Mesothelial cell of epicardium (in vitro differentiated cells): ENCODE data around the gene LRRC3B. TPM values are rescaled to one million over a fixed set of nuclear protein-coding genes. Genes with fewer than 3 reads are reported as not detected.

Experiments
- DNase-seq, 2 experiments: peaks; one replicate each; pipeline ENCODE4 v3.0.0; 2021; ENCODE audit warnings: low spot score in 2 of 2; ENCODE audit not compliant: unreplicated experiment in 2 of 2
- H3K27ac Mint-ChIP-seq: 2 replicates; pipeline ENCODE4 v1.8.0; 2021; ENCODE audit warnings: mixed read lengths
- H3K27me3 Mint-ChIP-seq: 2 replicates; pipeline ENCODE4 v1.8.0; 2021; ENCODE audit warnings: low read depth, mixed read lengths
- H3K36me3 Mint-ChIP-seq: 2 replicates; pipeline ENCODE4 v1.8.0; 2021; ENCODE audit warnings: mixed read lengths
- H3K4me1 Mint-ChIP-seq: 2 replicates; pipeline ENCODE4 v1.8.0; 2021; ENCODE audit warnings: mixed read lengths
- H3K4me3 Mint-ChIP-seq: 2 replicates; pipeline ENCODE4 v1.8.0; 2021; ENCODE audit warnings: mild to moderate bottlenecking, moderate library complexity, mixed read lengths
- H3K9me3 Mint-ChIP-seq: 2 replicates; pipeline ENCODE4 v1.8.0; 2021; ENCODE audit warnings: mixed read lengths
- total RNA-seq: library from RNA; stranded (reverse); gene quantifications from 3 replicates; pipeline ENCODE4 v1.2.1, GENCODE V29; 2021
- TF ChIP-seq, protein P1 (sequence below): fragments of 200-600 bp; sonication (generic); IDR thresholded peaks from one replicate; pipeline ENCODE4 v1.5.0; 2021; ENCODE audit warnings: antibody characterized with exemption; ENCODE audit not compliant: unreplicated experiment

The LRRC3B gene
- total RNA-seq, 1 donor from 2014 or later = 0.34 TPM

DNA sequence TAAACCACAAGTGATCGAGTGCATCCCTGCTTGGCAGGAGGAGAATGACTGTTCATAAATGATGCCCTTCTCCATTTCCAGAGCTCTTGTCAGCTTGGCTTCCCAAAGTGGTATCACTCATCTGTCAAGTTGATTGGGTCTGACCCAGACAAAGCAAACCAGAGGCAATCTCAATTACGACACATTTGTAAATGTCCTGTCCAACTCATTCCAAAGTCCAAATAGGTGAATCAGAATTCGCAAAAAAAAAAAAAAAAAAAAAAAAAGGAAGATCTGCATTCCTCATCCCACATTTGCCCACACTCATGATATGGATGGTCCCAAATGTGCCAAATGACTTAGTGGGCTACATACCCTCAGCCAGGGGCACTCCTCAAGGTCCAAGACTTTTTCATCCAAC, 91.9 kb downstream of the LRRC3B start:
- H3K9me3 Mint-ChIP-seq = peaks cover 10% of the 10 kb centered on the region
- H3K27me3 Mint-ChIP-seq = no peaks in the 10 kb centered on the region
- H3K27ac Mint-ChIP-seq = no peak overlapping the region
- no peak for DNase-seq
- H3K4me1 Mint-ChIP-seq = no peaks in the 10 kb centered on the region
- TF ChIP-seq, protein P1, sequence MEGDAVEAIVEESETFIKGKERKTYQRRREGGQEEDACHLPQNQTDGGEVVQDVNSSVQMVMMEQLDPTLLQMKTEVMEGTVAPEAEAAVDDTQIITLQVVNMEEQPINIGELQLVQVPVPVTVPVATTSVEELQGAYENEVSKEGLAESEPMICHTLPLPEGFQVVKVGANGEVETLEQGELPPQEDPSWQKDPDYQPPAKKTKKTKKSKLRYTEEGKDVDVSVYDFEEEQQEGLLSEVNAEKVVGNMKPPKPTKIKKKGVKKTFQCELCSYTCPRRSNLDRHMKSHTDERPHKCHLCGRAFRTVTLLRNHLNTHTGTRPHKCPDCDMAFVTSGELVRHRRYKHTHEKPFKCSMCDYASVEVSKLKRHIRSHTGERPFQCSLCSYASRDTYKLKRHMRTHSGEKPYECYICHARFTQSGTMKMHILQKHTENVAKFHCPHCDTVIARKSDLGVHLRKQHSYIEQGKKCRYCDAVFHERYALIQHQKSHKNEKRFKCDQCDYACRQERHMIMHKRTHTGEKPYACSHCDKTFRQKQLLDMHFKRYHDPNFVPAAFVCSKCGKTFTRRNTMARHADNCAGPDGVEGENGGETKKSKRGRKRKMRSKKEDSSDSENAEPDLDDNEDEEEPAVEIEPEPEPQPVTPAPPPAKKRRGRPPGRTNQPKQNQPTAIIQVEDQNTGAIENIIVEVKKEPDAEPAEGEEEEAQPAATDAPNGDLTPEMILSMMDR = no peak
- H3K4me3 Mint-ChIP-seq = no peak overlapping the region
- H3K36me3 Mint-ChIP-seq = no peaks in the 10 kb centered on the region

DNA sequence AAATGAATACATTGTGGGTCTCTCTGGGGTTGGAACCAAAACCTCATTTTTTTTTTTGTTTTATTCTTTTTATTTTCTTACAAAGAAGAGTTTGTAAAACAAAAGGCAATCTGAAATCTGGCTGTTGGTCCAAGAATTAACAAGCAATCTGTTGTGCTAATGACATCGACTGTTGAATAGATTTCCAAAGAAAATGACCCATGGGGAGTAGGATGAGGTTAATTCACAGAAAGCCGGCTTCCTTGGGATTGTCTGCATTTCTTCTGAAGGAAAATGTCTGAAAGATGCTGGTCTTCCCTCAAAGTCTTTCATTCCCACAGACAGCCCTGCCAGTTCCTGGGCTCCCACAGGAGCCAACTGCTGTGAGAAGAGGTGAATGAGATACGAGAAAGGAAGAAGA, 92.9 kb downstream of the LRRC3B start:
- no peak for DNase-seq
- no peaks in the 10 kb centered on the region for H3K36me3 Mint-ChIP-seq
- TF ChIP-seq, protein P1 = no peak
- H3K4me3 Mint-ChIP-seq = no peak overlapping the region
- H3K27me3 Mint-ChIP-seq = no peaks in the 10 kb centered on the region
- no peaks in the 10 kb centered on the region for H3K4me1 Mint-ChIP-seq
- peaks cover 10% of the 10 kb centered on the region for H3K9me3 Mint-ChIP-seq
- no peak overlapping the region for H3K27ac Mint-ChIP-seq

DNA sequence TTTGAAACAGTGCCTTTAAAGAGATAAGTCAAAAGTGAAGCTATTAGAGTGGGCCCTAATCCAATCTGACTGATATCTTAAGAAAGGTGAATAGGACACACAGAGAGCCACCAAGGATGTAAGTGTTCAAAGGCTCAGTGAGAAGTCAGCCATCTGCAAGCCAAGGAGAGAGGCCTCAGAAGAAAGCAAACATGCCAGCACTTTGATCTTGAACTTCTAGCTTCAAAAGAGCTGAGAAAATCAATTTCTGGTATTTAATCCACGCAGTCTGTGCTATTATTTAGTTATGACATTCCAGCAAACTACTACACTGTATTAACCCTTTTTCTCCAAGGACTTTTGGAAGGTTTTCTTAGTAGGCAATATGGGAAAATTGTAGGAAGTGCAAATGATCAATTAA, 95.7 kb downstream of the LRRC3B start:
- DNase-seq = no peak
- no peaks in the 10 kb centered on the region for H3K4me1 Mint-ChIP-seq
- H3K27me3 Mint-ChIP-seq = no peaks in the 10 kb centered on the region
- H3K9me3 Mint-ChIP-seq = peaks cover 10% of the 10 kb centered on the region
- TF ChIP-seq, protein P1 = no peak
- no peaks in the 10 kb centered on the region for H3K36me3 Mint-ChIP-seq
- no peak overlapping the region for H3K27ac Mint-ChIP-seq
- H3K4me3 Mint-ChIP-seq = no peak overlapping the region

DNA sequence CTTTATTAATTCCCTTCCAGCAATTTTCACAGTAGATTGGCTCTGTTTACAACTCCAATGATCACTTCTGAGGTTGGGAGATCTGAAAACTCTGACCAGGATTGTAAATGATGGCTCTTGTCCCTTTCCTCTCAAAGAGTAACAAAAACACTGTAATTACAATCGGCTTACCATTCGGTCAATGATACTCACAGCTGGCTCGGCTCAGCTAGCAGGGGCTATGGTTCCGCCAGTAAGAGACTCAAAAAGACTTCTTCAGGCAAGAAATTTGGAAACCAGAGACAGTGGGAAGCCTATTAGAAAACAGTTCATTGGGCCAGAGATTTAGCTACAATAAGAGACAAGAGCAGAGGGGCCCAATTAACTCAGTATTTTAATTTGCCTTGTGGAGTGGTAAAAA, 96.6 kb downstream of the LRRC3B start:
- TF ChIP-seq, protein P1 = no peak
- no peak for DNase-seq
- Mint-ChIP-seq H3K36me3 (no peaks in the 10 kb centered on the region), H3K4me3 (no peak overlapping the region), H3K27ac (no peak overlapping the region), H3K9me3 (peaks cover 10% of the 10 kb centered on the region), H3K27me3 (no peaks in the 10 kb centered on the region), H3K4me1 (no peaks in the 10 kb centered on the region)

DNA sequence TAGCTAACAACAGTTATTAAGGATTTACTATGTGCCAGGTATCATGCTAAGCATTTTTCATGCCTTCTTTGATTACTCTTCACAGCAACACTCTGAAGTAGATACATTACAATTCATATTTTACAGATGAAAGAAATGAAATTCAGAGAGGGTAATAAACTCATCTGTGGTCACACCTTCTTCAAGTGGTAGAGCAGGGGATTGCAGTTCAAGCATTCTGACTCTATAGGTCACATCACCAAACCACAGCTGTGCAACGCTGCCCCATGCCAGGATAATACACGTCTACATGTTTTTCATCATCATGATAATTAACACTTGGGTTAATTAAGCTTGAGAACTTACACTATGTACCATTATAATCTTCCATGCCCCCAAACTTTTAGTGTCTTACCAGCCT, 98.5 kb downstream of the LRRC3B start:
- DNase-seq = no peak
- Mint-ChIP-seq H3K36me3 (no peaks in the 10 kb centered on the region), H3K9me3 (peaks cover 5% of the 10 kb centered on the region), H3K27ac (no peak overlapping the region), H3K4me1 (no peaks in the 10 kb centered on the region), H3K27me3 (peaks cover 2% of the 10 kb centered on the region), H3K4me3 (no peak overlapping the region)
- TF ChIP-seq, protein P1 = no peak

DNA sequence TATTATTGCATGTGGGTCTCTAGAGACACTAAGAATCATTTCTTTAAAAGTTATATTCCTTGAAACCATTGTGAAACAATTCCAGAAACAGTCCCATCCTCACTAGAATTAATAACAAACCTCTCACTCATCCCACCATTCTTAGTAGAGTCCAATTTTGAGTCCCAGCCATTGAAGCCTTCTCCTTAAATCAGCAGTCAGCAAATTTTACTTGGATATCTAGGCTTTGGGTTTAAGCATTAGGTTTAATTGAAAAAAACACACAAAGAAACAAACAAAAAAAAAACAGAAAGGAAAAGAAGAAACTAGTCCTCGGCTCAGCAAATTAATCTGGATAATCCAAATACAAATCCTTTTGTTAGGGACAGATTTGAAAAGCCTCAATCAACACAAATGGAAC, 109.3 kb downstream of the LRRC3B start:
- TF ChIP-seq, protein P1 = no peak
- DNase-seq = no peak
- Mint-ChIP-seq H3K36me3 (no peaks in the 10 kb centered on the region), H3K4me1 (no peaks in the 10 kb centered on the region), H3K4me3 (no peak overlapping the region), H3K27ac (no peak overlapping the region), H3K9me3 (peaks cover 4% of the 10 kb centered on the region), H3K27me3 (peaks cover under 1% of the 10 kb centered on the region)
